ENCODE results near the gene LRP11.
"Not testable (repeated sequence)": the region's sequence is repeated elsewhere in the genome, so short reads cannot be mapped to it uniquely, and the experiment has no call there.

The LRP11 gene

DNA sequence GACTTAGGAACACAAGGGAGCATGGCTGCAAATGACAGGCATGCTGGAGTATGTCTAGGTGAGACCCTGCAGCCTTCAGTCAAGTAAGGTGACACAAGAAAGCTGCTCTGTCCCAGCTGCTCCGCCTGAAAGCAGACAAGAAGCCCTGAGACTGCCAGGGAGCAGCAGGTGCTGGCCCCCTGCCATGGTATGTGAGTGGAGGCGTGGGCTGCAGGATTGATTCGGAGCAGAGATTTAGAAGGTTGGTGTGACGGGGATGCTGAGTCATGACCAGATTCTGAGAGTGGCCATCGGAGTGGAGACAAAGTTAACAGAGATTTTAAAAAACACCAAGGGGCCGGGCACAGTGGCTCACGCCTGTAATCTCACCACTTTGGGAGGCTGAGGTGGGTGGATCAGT, 17.8 kb downstream of the LRP11 start:
- peak; percentile 6 to 55 for DNase-seq

- no peak for DNase-seq
These were observed 18.6 kb downstream of the LRP11 start for GRCh38 chr6:149845549-149845948.

- DNase-seq = no peak
These were observed 19.7 kb downstream of the LRP11 start for GRCh38 chr6:149844480-149844879.

DNA sequence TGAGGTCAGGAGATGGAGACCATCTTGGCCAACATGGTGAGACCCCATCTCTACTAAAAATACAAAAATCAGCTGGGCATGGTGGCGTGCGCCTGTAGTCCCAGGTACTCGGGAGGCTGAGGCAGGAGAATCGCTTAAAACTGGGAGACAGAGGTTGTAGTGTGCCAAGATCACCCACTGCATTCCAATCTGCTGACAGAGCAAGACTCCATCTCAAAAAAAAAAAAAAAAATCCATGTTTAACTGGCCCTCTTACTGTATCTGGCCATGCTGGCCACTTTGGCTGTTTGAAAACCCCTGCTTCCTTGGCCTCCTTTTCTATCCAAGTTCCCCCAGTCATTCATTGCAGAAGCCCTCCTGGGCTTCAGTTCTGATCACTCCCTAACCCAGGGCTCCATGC, 20.1 kb downstream of the LRP11 start:
- not testable (repeated sequence) for DNase-seq

- no peak for DNase-seq
These were observed 21.0 kb downstream of the LRP11 start for GRCh38 chr6:149843051-149843633.

GRCh38 chr6:149842331-149842730, 21.8 kb downstream of the LRP11 start:
- no peak for DNase-seq

GRCh38 chr6:149840345-149841075, 23.6 kb downstream of the LRP11 start:
- DNase-seq = peak in 1 of 2 experiments; percentile 25

DNA sequence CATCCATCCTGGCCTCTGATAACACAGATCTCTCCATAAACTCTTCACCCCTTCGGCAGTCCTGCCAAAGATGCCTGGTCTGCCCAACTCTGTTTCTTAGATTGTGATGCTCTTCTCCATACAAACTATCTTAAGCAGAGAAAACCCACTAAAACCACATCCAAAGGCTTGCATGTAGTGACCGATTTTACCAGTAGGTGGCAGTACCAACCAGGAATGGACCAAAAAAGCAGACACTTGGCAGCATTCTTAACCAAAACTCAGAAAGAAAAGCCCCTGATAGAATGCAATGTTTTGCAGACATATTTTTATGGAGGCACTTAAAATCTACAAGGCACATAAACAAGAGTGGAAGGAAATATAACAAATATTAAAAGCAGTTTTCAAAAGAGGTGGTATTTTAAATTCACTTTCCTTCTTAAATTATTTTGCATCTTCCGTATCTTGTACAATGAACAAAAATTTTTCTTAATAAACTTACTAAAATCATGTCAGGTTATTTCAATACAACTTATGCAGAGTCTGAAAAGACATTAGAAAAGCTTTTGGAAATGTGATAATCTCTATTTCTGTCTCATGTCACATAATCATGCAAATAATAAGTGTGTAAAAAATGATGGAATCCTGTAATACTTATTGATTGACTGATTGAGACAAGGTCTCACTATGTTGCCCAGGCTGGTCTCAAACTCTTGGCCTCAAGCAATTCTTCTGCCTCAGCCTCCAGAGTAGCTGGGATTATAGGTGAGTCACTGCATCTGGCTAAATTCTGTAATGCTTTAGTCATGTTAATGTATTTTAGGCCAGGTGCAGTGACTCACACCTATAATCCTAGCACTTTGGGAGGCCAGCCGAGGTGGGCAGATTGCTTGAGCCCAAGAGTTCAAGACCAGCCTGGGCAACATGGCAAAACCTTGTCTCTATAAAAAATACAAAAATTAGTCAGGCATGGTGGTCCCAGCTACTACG, 29.4 kb downstream of the LRP11 start:
- peak; percentile 39 to 56 for DNase-seq

DNA sequence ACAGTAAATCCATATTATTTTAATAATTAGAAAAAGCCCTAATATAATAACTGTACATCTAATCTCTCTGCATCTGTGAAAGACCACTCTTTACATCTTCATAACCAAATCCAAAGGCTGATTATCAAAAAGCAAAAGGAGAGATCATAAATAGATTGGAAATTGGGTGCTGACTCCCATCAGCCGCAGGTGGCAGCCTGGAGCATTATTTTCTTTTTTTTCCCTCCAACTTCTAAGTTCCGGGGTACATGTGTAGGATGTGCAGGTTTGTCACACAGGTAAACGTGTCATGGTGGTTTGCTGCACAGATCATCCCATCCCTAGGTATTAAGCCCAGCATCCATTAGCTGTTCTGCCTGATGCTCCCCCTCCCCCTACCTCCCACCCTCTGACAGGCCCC, 30.5 kb downstream of the LRP11 start:
- no peak for DNase-seq

DNA sequence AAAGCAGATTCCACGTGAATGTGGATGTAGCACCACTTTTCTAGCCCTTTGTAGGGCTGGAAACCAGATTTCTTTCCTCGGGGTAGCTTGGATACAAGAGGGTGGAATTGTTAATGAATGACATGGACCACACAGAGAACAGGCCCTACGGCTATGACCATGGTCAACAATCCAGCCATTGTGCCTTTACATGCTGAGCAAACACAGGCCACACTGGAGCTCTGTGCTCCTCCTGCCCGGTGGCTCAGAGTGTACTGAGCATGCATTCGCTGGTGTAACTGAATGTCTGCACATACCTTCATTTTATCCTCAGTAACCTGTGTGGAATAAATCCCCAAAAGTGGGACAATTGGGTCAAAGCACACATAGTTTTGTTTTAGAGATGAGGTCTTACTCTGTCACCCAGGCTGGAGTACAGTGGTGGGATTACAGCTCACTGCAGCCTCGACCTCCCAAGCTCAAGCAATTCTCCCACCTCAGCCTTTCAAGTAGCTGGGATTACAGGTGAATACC, 32.8 kb downstream of the LRP11 start:
- DNase-seq = no peak

DNA sequence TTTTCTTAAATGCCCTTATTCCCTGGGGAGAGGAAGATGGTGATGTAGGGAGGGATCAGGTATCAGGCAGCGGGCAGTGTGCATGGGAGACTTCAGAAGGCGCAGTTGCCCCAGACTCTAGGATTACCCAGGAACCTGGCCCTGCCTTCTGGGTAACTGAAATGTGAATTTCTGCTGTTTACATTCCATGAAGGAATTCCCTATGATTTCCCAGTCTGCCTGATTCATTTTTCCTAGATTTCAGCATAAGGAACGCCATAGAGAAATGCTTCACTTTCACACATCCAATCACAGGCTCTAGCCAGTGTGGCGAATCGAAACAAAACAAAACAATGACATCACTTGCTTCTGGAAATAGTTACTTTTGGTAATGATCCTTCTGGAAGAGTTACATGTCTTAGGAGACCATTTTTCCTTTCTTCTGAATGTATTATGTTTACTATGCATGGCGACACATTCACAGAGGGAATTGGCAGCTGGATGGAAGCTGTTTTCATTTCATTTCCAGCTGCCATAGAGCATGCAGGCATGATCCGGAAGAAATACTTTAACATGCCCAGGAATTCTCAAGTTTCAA, 33.3 kb downstream of the LRP11 start:
- DNase-seq = no peak

DNA sequence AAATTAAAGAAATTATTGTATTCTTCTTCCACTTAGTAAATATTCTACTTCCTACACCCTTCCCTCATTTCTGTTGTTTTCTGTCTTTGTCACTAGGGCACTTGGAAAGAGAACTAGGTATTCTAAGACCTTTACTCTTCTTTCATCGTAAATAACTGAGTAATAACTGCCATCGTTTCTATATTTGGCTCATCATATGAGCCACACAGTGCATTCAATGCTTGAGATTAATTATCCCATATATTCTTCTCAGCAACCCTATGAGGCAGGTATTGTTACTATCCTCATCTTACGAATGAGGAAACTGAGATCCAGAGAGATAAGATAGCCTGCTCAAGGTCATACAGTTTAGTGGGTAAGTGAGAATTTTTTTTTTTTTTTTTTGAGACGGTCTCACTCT, 38.9 kb downstream of the LRP11 start:
- no peak for DNase-seq

DNA sequence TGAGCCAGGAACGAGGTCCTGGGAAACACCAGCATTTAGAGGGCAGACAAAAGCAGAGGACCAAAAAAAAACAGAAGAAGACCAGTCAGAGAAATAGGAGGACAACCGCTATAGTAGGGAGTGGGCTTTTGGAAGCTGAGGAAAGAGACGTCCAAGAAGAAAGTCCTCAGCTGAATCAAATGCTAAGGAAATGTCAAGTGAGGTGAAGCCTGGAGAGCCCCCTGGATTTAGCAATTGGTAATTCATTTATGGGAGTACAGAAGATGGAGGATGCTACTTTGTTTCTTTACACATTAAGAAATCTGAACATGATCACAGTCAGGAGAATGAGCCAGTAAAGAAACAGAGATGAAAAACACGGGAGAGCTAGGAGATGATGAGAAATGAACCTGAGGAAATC, 41.1 kb downstream of the LRP11 start:
- no peak for DNase-seq

- DNase-seq = no peak
These were observed 42.7 kb downstream of the LRP11 start for GRCh38 chr6:149821492-149821891.

DNA sequence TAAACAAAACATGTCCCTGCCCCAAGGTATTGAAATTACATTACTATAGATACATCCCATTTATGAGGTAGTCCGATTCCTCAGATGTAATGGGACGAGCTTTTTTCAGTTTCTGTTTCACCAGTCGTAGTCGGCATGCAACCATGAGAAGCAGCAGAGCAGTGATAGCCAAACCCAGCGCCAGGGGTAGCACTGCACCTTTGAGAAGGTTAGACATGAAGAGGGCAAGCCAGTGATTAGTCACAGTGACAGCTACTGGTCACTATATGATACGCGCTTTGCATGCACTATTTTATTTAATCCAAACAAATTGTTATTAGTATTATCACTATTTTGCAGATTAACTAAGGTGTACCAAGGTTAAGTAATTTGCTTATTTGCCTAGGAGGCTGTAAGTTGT, 43.7 kb downstream of the LRP11 start:
- no peak for DNase-seq

DNA sequence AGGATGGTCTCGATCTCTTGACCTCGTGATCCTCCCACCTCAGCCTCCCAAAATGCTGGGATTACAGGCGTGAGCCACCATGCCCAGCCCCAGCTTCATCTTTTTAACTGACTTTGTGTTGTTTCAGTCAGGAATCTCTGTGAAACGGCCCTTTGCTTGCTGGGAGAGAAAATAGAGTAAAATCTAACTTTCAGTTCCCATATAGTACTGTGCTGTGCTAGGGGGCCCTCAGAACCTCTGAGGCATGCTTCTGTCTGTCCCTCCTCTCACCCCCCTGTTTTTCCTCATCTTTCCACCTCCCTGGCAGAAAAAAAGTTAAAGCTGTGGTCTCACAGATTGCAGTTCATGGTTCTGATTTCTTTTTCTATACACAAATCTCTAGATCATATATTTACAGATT, 48.4 kb downstream of the LRP11 start:
- DNase-seq = no peak

GRCh38 chr6:149813351-149813750, 50.8 kb downstream of the LRP11 start:
- DNase-seq = no peak

- DNase-seq = no peak
These were observed 54.4 kb downstream of the LRP11 start for GRCh38 chr6:149809798-149810197.

- DNase-seq = no peak
These were observed 58.0 kb downstream of the LRP11 start for GRCh38 chr6:149806127-149806526.

- DNase-seq = no peak
These were observed 80.6 kb downstream of the LRP11 start for GRCh38 chr6:149783551-149783950.

DNA sequence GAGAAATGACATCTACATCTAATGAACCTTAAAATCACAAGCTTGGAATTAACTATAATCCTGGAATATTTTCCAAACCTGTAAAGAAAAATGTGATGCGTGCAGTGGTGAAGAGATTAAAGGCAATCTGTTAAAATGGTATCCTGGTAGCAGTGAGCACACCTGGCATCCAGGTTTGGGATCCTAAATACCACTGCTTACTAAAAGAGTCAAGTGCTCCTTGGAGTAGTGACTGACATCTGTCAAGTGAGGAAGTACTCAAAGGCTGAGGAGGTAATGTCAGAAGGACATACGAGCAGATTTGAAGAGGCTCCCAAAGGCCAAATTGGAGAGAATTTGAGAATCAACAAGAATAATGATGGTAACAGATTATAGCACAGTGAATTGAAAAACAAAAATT, 81.8 kb downstream of the LRP11 start:
- no peak for DNase-seq

GRCh38 chr6:149781715-149782114, 82.4 kb downstream of the LRP11 start:
- DNase-seq = no peak

DNA sequence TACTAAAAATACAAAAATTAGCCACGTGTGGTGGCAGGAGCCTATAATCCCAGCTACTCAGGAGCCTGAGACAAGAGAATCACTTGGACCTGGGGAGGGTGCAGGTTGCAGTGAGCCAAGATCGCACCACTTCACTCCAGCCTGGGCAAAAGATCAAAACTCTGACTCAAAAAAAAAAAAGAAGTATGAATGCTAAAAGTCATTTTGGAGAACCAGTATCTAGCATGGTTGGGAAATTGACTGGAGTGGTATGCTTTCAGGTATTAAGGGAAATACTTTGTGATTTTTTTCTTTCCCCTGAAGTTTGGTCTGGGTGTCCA, 84.6 kb downstream of the LRP11 start:
- DNase-seq = no peak

Measured in NCI-H446 (cell line).